GM10266 (cell line): ENCODE measurements around the gene PARVB.

Source experiments
- DNase-seq: peaks from one replicate; pipeline ENCODE4 v3.0.0; 2012; ENCODE audit errors: extremely low spot score
- TF ChIP-seq, protein P1 (sequence below): IDR thresholded peaks from 2 replicates; pipeline ENCODE4 v1.5.1; 2012; ENCODE audit warnings: mild to moderate bottlenecking, low read depth; ENCODE audit not compliant: control insufficient read depth, insufficient read depth; ENCODE audit errors: missing control alignments

Gene PARVB

GRCh38 chr22:44200451-44200850, 176.3 kb downstream of the PARVB start:
- TF ChIP-seq, protein P1, sequence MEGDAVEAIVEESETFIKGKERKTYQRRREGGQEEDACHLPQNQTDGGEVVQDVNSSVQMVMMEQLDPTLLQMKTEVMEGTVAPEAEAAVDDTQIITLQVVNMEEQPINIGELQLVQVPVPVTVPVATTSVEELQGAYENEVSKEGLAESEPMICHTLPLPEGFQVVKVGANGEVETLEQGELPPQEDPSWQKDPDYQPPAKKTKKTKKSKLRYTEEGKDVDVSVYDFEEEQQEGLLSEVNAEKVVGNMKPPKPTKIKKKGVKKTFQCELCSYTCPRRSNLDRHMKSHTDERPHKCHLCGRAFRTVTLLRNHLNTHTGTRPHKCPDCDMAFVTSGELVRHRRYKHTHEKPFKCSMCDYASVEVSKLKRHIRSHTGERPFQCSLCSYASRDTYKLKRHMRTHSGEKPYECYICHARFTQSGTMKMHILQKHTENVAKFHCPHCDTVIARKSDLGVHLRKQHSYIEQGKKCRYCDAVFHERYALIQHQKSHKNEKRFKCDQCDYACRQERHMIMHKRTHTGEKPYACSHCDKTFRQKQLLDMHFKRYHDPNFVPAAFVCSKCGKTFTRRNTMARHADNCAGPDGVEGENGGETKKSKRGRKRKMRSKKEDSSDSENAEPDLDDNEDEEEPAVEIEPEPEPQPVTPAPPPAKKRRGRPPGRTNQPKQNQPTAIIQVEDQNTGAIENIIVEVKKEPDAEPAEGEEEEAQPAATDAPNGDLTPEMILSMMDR, result no peak
- DNase-seq, result no peak

DNA sequence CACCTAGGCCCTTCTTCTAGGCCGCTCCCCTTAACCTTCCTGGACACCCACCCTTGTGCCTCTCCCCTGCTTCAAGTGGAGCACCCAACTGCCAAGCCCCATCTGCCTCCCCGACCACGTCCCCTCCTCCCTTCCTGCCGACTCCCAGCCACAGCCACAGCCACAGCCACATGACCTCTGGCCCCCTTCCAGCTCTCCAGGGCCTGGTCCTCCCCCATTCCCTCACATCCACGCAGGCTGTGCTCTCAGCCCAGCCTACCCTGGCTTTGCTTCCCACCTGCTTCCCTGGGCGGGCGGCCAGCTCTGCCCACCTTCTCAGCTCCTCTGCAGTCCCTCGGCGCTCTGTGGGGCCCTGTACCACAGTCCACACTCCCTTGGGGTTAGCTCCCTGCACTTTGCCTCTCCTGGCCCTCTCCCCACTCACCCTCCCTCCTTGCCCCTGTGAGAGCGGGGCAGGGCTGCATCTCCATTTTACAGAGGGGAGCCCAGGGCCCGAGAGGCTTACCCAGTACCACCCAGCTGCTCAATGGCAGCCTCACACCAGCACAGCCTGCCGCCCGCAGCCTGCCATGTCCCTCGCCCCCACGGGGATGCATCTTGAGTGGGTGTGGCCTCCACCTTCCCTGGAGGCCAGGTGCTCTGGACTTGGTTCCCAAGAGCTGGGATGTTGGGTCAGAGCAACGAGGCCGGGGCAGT, 176.9 kb downstream of the PARVB start:
- no peak for DNase-seq
- TF ChIP-seq, protein P1, result no peak

DNA sequence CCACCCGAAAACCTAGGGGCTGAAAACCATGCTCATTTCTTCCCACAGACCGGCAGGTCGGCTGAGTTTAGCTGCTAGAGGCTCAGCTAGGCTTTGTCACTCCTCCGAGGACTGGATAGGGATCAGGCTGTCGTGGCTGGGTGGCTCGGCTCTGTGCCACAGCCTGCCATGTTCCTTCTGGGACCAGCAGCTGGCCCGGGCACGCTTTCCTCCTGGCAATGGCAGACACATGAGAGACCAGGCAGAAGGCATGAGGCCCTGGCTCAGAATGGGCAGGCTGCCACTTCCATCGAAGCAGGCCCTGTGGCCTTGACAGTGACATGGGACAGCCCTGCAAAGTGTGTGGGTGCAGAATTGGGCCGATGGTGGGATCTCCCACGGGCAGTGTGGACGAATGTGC, 177.6 kb downstream of the PARVB start:
- TF ChIP-seq, protein P1, result no peak
- no peak for DNase-seq

GRCh38 chr22:44202261-44202789, 178.2 kb downstream of the PARVB start:
- DNase-seq, result no peak
- TF ChIP-seq, protein P1, result no peak

DNA sequence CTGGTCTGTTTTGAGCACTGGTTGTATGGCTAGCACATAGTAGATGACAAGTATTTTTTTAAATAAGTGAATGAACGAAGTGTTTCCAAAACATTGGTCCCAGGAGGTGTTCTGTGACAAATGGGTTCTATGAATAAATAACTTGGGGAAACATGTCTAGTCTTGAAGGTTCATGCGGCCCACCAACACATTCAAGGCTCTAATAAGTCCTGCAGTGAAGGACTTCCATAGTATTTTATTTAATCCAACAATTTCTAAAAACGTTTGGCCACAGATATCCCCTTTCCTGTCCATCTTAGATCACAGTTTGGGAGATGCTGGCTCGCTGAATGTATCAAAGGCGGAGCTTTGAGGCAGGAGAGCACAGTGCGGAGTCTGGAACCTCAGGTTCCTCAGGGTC, 179.1 kb downstream of the PARVB start:
- DNase-seq, result no peak
- TF ChIP-seq, protein P1, result no peak

DNA sequence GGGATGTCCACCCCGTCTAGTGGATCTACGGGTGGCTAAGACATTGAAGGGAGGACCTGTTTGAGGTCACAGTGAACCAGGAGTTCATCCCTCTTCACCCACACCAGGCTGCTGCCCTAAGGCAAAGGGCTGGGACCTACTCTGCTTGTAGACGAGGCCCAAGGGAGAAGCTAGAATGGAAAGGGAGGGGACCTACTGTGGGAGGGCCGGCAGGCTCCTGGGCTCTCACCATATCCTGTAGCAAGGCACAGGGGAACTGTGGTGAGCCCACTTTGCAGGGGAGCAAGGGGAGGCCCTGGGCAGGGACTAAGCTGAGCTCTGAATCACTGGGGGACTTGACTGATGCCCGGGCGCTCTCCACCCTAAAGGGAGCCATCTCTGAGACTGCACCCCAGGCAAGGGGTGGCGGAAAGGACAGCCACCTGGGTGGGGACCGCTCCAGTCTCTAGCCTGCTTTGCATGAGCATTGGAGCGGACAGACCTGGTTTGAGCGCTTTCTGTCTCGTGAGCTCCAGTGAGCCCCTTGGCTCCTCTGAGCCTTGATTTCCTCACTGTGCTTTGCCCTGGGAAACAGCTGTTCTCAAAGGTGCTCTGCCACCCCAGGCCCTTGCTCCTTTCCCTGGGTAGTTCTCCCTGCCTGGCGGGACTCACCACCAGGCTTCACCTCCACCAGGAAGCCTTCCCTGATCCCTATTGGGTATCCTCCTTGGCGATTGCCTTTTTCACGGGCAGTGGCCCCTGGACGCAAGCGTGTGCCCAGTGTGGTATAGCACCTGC, 180.8 kb downstream of the PARVB start:
- TF ChIP-seq, protein P1, result no peak
- no peak for DNase-seq

GRCh38 chr22:44205516-44206329, 181.6 kb downstream of the PARVB start:
- no peak for DNase-seq
- TF ChIP-seq, protein P1, result no peak
